ENCODE results near the gene SPATA7. TPM values are rescaled to one million over a fixed set of nuclear protein-coding genes. Genes with fewer than 3 reads are reported as not detected.

Gene SPATA7
- total and polyA plus RNA-seq, 2 of the 4 experiments (the other 2 are of a cell fraction): 6.6 to 10.0 TPM

- TF ChIP-seq ELK1 (IDR thresholded peaks at IDR 0.05; ENCODE audit: borderline replicate concordance, low read depth, low read length) (no peak), BHLHE40 (IDR thresholded peaks at IDR 0.05; ENCODE audit: low read depth, low read length) (no peak), MAZ (IDR thresholded peaks at IDR 0.05; ENCODE audit: borderline replicate concordance, low read depth, low read length) (no peak), SMC3 (IDR thresholded peaks at IDR 0.05; ENCODE audit: low read depth, low read length) (no peak)
- no peaks in the 10 kb centered on the region for H3K36me3 ChIP-seq (ENCODE audit: control insufficient read depth, insufficient read depth, low read length)
- H3K4me3 ChIP-seq (ENCODE audit: insufficient read depth, low read depth, low read length): no peak overlapping the region
- H3K4ac ChIP-seq (ENCODE audit: low read depth, low read length): no peak overlapping the region
- H4K20me1 ChIP-seq (ENCODE audit: insufficient read depth, low read length): no peaks in the 10 kb centered on the region
- H3K9me3 ChIP-seq (ENCODE audit: control insufficient read depth, insufficient read depth, low read length): no peaks in the 10 kb centered on the region
- no peak for DNase-seq
- POLR2A ChIA-PET (ENCODE audit: unreplicated experiment): no interaction called here
- no peak overlapping the region for H3K14ac ChIP-seq (replicated peaks; ENCODE audit: low read depth, low read length)
- no peak overlapping the region for H3K18ac ChIP-seq (ENCODE audit: low read depth, low read length)
- in situ Hi-C loops (cut with MboI; ENCODE audit: low sequenced_read_pairs): no loop called here
- no TSS peak for BruUV-seq (replicated peaks)
- dilution Hi-C loops (cut with HindIII; ENCODE audit: low sequenced_read_pairs, unreplicated experiment): no loop called here
- no peak overlapping the region for H4K91ac ChIP-seq (ENCODE audit: insufficient read depth, low read depth, low read length)
- H3K27ac ChIP-seq (ENCODE audit: insufficient read depth, low read length): no peak overlapping the region
- H2AFZ ChIP-seq (replicated peaks; ENCODE audit: low read length, poor library complexity): no peak overlapping the region
- no peak overlapping the region for H2BK15ac ChIP-seq (ENCODE audit: low read depth, low read length)
- no peaks in the 10 kb centered on the region for H3K79me1 ChIP-seq (ENCODE audit: low read depth in 1 of 2, low read length in 2 of 2)
- H2BK120ac ChIP-seq (ENCODE audit: low read depth, low read length): no peak overlapping the region
- H2AK5ac ChIP-seq (ENCODE audit: low read depth, low read length): no peak overlapping the region
- H3K9ac ChIP-seq (ENCODE audit: low read depth, low read length): no peak overlapping the region
- no peak overlapping the region for H4K5ac ChIP-seq (ENCODE audit: low read depth, low read length)
- H3K4me1 ChIP-seq (ENCODE audit: control insufficient read depth, insufficient read depth, low read length): no peaks in the 10 kb centered on the region
- H3K9me1 ChIP-seq (ENCODE audit: insufficient read depth, low read length): no peaks in the 10 kb centered on the region
- H3K4me2 ChIP-seq (ENCODE audit: low read depth, low read length): no peak overlapping the region
- no peak for ATAC-seq (ENCODE audit: low read depth)
- no peak overlapping the region for H3K56ac ChIP-seq (ENCODE audit: extremely low read depth, insufficient read depth, low read length)
- intact Hi-C loops (cut with micrococcal nuclease): no loop called here
- H4K8ac ChIP-seq (ENCODE audit: low read depth in 2 of 2, low read length in 2 of 2): no peak overlapping the region
- CTCF ChIA-PET: no interaction called here
- H2BK5ac ChIP-seq (ENCODE audit: low read depth, low read length, poor library complexity, severe bottlenecking): no peak overlapping the region
- no peaks in the 10 kb centered on the region for H3K27me3 ChIP-seq (ENCODE audit: control insufficient read depth, insufficient read depth, low read length)
- H3K23ac ChIP-seq (ENCODE audit: low read depth, low read length): no peak overlapping the region
- H2AK9ac ChIP-seq (replicated peaks; ENCODE audit: low read depth, low read length, poor library complexity): no peak overlapping the region
- no peak overlapping the region for H2BK20ac ChIP-seq (ENCODE audit: low read depth, low read length)
Observed at GRCh38 chr14:88340357-88340756, 45.1 kb upstream of the SPATA7 start.
